Naive thymus-derived CD4-positive, alpha-beta T cell (primary cell): ENCODE data around the gene UPK3B. TPM values are rescaled to one million over a fixed set of nuclear protein-coding genes. Genes with fewer than 3 reads are reported as not detected.
"Not testable (repeated sequence)": the region's sequence is repeated elsewhere in the genome, so short reads cannot be mapped to it uniquely, and the experiment has no call there.

Experiments
- ATAC-seq: fragments of 150-1000 bp; cut with Tn5 transposase; 2 replicates; pipeline ENCODE4 v1.10.0; 2021; ENCODE audit warnings: mild to moderate bottlenecking, moderate library complexity
- CTCF ChIA-PET: fragments of 350-600 bp; sonication (Branson Sonifier 250); formaldehyde crosslinking; loops from one replicate; lab custom pipeline; 2021; ENCODE audit warnings: antibody characterized with exemption; lab: Charles Lee
- POLR2A ChIA-PET: fragments of 350-600 bp; sonication (Branson Sonifier 250); formaldehyde crosslinking; loops from one replicate; lab custom pipeline; 2021; ENCODE audit warnings: antibody characterized with exemption, inconsistent platforms; lab: Charles Lee
- DNase-seq, 9 donors: peaks; one replicate each; pipeline versions ENCODE4 v3.0.0 to v3.0.0-alpha.2; 2020 to 2022; ENCODE audit warnings: mixed read lengths in 1 of 9
- H3K27ac ChIP-seq: one replicate; pipeline ENCODE4 v1.7.0; 2013; ENCODE audit warnings: mild to moderate bottlenecking, low read depth, low read length, moderate library complexity
- H3K27me3 ChIP-seq, 2 donors: one replicate each; pipeline ENCODE4 v1.7.0; 2013; ENCODE audit warnings: low read length in 2 of 2, mild to moderate bottlenecking in 2 of 2, moderate library complexity in 2 of 2; ENCODE audit not compliant: control insufficient read depth in 2 of 2, insufficient read depth in 2 of 2
- H3K36me3 ChIP-seq, 3 experiments: 1 replicate in 2 of 3; 2 replicates in 1 of 3; pipeline ENCODE4 v1.7.0; 2013; ENCODE audit warnings: low read length in 3 of 3, mild to moderate bottlenecking in 3 of 3, moderate library complexity in 1 of 3; ENCODE audit not compliant: insufficient read depth in 3 of 3, control insufficient read depth in 2 of 3
- H3K4me1 ChIP-seq, 2 donors: one replicate each; pipeline ENCODE4 v1.7.0; 2013; ENCODE audit warnings: low read length in 2 of 2, mild to moderate bottlenecking in 2 of 2, moderate library complexity in 1 of 2; ENCODE audit not compliant: control insufficient read depth in 2 of 2, insufficient read depth in 2 of 2
- H3K4me3 ChIP-seq: 2 replicates; pipeline ENCODE4 v1.7.0; 2013; ENCODE audit warnings: mild to moderate bottlenecking, low read length
- H3K9me3 ChIP-seq, 3 experiments: 1 replicate in 2 of 3; 2 replicates in 1 of 3; pipeline ENCODE4 v1.7.0; 2013; ENCODE audit warnings: low read length in 3 of 3; ENCODE audit not compliant: control insufficient read depth in 2 of 3
- H3K27ac Mint-ChIP-seq, 9 donors: one replicate each; pipeline ENCODE4 v1.8.0; 2020 to 2022; ENCODE audit warnings: mixed read lengths in 9 of 9, mild to moderate bottlenecking in 8 of 9, moderate library complexity in 5 of 9, inconsistent platforms in 2 of 9
- H3K27me3 Mint-ChIP-seq, 5 donors: one replicate each; pipeline ENCODE4 v1.8.0; 2021 to 2022; ENCODE audit warnings: mixed read lengths in 5 of 5, mild to moderate bottlenecking in 1 of 5
- H3K36me3 Mint-ChIP-seq, 5 donors: one replicate each; pipeline ENCODE4 v1.8.0; 2020 to 2022; ENCODE audit warnings: mixed read lengths in 5 of 5, mild to moderate bottlenecking in 3 of 5, inconsistent platforms in 1 of 5
- H3K4me1 Mint-ChIP-seq, 7 donors: one replicate each; pipeline ENCODE4 v1.8.0; 2020 to 2022; ENCODE audit warnings: mixed read lengths in 7 of 7, mild to moderate bottlenecking in 3 of 7, inconsistent platforms in 1 of 7
- H3K4me3 Mint-ChIP-seq, 10 donors: one replicate each; pipeline ENCODE4 v1.8.0; 2020 to 2022; ENCODE audit warnings: mild to moderate bottlenecking in 10 of 10, mixed read lengths in 10 of 10, moderate library complexity in 6 of 10, inconsistent platforms in 2 of 10
- H3K9me3 Mint-ChIP-seq, 11 donors: one replicate each; pipeline ENCODE4 v1.8.0; 2020 to 2022; ENCODE audit warnings: mixed read lengths in 11 of 11, mild to moderate bottlenecking in 4 of 11, inconsistent platforms in 1 of 11, moderate library complexity in 1 of 11
- intact Hi-C, 2 donors: fragments of 100-400 bp; cut with micrococcal nuclease; formaldehyde crosslinking; loops; one replicate each; pipeline ENCODE4 v1.15.1; 2023
- polyA plus RNA-seq, 2 donors: library from polyadenylated mRNA; unstranded; fragments of 300-500 nt; fragmentation: Illumina TruSeq; gene quantifications; one replicate each; pipeline ENCODE4 v1.2.3, GENCODE V29; 2021
- total RNA-seq, 6 experiments: library from RNA in 5 of 6; stranded (reverse) in 5 of 6; gene quantifications; 1 replicate in 5 of 6; 2 replicates in 1 of 6; pipeline ENCODE4 v1.2.3 and lab custom pipeline; 2021 to 2026

The UPK3B gene
- total and polyA plus RNA-seq, 7 experiments from 2014 or later = 2.6 to 7.3 (median 5.2) TPM; not detected in 2

DNA sequence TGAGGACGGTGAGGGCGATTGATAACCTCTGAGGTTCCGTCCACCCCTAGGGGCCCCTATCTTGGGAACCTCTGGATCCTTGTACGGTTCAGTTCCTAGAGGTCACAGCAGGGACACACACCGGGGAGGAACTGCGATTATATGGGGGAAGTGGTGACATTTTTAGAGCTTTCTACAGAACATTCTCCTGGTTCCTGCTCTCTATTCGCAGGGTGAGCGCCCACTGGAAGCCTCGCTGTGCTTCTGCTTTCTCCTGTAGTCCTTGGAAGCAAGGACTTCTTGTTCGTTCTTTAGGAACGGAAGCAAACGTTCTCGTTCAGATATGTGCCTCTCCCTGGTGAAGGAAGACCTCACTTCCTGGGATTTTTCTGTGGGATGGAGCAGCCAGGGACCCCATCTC, 22.4 kb upstream of the UPK3B start:
- H3K4me1 ChIP-seq, DNase-seq, H3K27ac ChIP-seq, CTCF ChIA-PET, H3K27me3 Mint-ChIP-seq, H3K36me3 Mint-ChIP-seq, H3K4me3 Mint-ChIP-seq, H3K4me3 ChIP-seq, H3K9me3 Mint-ChIP-seq, H3K27me3 ChIP-seq, H3K27ac Mint-ChIP-seq, H3K9me3 ChIP-seq, intact Hi-C loops, H3K36me3 ChIP-seq, ATAC-seq, POLR2A ChIA-PET, H3K4me1 Mint-ChIP-seq: not testable (repeated sequence)

DNA sequence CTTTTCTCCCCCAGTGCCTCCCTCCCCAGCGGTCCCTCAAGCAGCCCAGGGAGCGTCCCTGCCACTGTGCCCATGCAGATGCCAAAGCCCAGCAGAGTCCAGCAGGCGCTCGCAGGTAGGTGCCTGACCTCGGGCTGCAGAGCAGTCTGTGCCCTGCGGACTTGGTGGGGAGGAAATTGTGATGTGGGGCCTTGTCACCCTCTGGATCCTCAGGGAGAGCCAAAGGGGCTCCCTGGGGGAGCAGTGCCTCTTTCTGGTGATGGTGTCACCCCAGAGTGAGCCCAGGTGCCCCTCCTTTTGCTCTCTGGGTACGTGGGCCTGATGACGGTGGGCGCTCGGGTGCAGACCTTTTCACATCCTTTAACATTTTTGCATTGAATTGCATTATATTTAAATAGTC, 18.2 kb upstream of the UPK3B start:
- H3K27ac Mint-ChIP-seq, H3K4me3 ChIP-seq, H3K36me3 ChIP-seq, H3K27me3 Mint-ChIP-seq, H3K9me3 ChIP-seq, DNase-seq, H3K9me3 Mint-ChIP-seq, POLR2A ChIA-PET, CTCF ChIA-PET, intact Hi-C loops, ATAC-seq, H3K4me1 ChIP-seq, H3K27me3 ChIP-seq, H3K36me3 Mint-ChIP-seq, H3K4me1 Mint-ChIP-seq, H3K4me3 Mint-ChIP-seq, H3K27ac ChIP-seq: not testable (repeated sequence)

DNA sequence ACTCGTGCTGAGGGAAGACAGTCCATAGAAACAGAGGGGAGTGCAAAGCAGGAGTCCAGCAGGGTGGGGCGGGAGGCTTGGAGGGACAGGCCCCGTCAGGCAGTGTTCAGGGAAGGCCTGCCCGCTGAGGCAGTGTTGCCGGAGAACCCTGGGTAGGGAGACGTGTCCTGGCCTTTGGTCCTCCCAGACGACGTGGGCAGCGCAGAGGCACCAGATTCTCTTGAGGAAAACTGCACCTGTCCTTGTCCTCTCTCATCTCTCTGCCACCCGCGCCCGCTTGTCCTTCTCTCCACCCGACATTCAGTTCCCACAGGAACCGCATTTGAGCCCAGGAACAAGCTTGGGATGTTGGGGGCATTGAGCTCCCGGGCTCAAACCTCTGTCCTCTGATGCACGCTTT, 14.6 kb upstream of the UPK3B start:
- not testable (repeated sequence) for H3K4me1 Mint-ChIP-seq, ATAC-seq

DNA sequence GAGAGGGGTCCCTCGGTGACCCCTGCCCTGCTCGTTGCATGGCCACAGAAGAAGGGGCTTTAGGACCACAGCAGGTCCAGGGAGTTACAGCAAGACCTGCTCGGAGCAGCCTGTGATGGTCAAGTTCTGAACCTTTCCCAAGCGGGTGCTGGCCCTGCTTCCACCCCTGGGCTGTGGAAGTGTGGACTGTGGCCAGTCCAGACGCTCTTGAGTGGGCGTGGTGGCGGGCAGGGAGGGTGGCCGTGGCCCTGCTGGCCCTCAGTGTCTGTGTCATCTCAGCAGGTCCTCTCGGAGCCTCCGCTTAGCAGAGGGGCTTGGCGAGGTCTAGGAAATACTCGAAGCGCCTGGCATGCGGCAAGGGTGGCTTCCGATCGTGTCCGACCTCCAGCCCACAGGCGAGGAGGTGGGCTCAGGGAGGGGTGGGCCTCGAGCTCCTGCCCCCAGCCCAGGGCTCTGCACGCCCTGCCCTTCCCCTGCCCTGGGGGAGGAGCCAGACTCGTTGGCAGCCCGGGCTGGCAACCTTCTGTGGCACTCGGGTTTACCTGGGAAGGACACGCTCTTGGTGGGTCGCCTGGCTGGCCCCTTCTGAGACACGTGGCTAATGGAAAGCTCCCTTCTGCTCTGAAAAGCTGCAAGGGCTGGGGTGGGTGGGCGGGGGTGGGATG, 12.3 kb upstream of the UPK3B start:
- H3K9me3 Mint-ChIP-seq, POLR2A ChIA-PET, H3K27ac ChIP-seq, H3K4me1 ChIP-seq, CTCF ChIA-PET, DNase-seq, H3K36me3 ChIP-seq, H3K9me3 ChIP-seq, ATAC-seq, H3K27me3 Mint-ChIP-seq, H3K27ac Mint-ChIP-seq, H3K4me3 Mint-ChIP-seq, H3K4me1 Mint-ChIP-seq, H3K4me3 ChIP-seq, H3K36me3 Mint-ChIP-seq, intact Hi-C loops, H3K27me3 ChIP-seq: not testable (repeated sequence)

More for the DNA sequence above, 14.6 kb upstream of the UPK3B start:
- intact Hi-C loops, H3K4me1 ChIP-seq, H3K9me3 ChIP-seq, DNase-seq, H3K27me3 ChIP-seq, H3K4me3 ChIP-seq, H3K36me3 Mint-ChIP-seq, H3K4me3 Mint-ChIP-seq, H3K27me3 Mint-ChIP-seq, CTCF ChIA-PET, H3K36me3 ChIP-seq, POLR2A ChIA-PET, H3K27ac Mint-ChIP-seq, H3K27ac ChIP-seq, H3K9me3 Mint-ChIP-seq: not testable (repeated sequence)

DNA sequence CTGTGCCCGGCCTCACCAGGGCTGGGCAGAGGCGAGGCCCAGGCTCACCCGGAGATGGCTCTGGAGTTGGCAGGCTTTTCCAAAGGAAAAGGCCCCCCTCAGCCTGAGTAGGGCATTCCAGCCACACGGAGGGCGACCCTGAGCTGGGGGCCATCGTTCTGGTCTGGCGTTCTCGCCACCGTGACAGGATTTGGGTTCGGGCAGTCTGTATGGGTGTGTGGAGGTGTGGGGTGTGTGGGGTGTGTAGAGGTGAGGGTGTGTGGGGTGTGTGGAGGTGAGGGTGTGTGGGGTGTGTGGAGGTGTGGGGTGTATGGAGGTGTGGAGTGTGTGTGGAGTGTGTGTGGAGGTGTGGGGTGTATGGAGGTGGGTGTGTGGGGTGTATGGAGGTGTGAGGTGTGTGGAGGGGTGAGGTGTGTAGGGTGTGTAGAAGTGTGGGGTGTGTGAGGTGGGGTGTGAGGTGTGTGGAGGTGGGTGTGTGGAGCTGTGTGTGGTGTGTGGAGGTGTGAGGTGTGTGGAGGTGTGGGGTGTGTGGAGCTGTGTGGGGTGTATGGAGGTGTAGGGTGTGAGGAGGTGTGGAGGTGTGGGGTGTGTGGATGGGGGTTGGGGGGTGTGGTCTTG, 11.7 kb upstream of the UPK3B start:
- ATAC-seq, H3K36me3 ChIP-seq, POLR2A ChIA-PET, intact Hi-C loops, H3K4me1 ChIP-seq, H3K27ac Mint-ChIP-seq, H3K27ac ChIP-seq, CTCF ChIA-PET, H3K9me3 Mint-ChIP-seq, H3K27me3 ChIP-seq, H3K4me3 ChIP-seq, H3K36me3 Mint-ChIP-seq, H3K4me1 Mint-ChIP-seq, DNase-seq, H3K9me3 ChIP-seq, H3K27me3 Mint-ChIP-seq, H3K4me3 Mint-ChIP-seq: not testable (repeated sequence)

DNA sequence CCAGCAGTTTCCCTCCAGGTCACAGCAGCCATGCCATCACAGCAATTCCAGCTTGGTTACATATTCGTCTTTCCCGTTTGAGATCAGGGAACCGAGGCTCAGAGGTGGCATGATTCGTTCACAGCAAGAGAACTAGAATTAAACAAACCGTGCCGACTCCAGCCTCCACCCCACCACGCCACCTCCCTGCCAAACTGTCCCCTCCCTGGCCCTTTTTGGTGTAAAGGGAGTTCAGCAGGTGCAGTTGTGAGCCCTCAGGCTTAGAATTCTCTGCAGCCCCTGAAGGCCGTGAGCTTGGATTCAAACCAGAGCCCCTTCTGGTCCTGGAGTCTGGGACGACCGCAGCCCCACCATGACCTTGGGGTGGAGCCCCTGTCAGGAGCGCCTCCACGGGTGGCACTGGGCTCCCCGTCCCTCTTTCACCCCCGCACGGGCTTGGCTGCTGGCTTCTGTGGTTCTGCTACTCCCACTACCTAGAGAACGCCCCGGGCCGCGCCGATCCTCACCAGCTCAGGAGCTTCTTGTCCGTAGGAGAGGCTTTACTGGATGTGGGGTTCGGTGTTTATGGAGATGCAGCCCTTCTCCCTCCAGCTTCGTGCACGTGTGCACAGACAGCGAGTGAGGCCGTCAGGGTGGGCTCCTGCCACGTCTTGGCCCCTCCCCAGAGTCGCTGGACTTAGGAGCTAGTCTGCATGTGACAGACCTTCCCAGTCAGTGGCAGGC, 11.0 kb upstream of the UPK3B start:
- H3K4me1 ChIP-seq, H3K9me3 Mint-ChIP-seq, H3K4me1 Mint-ChIP-seq, H3K4me3 ChIP-seq, DNase-seq, H3K36me3 Mint-ChIP-seq, H3K27ac ChIP-seq, POLR2A ChIA-PET, H3K27me3 ChIP-seq, H3K36me3 ChIP-seq, H3K27me3 Mint-ChIP-seq, CTCF ChIA-PET, intact Hi-C loops, H3K9me3 ChIP-seq: not testable (repeated sequence)
- peak overlapping the region in 1 of 10 donors; percentile 29 for H3K4me3 Mint-ChIP-seq
- H3K27ac Mint-ChIP-seq = peak overlapping the region in 1 of 9 donors; percentile 31
- peak; percentile 14 for ATAC-seq

DNA sequence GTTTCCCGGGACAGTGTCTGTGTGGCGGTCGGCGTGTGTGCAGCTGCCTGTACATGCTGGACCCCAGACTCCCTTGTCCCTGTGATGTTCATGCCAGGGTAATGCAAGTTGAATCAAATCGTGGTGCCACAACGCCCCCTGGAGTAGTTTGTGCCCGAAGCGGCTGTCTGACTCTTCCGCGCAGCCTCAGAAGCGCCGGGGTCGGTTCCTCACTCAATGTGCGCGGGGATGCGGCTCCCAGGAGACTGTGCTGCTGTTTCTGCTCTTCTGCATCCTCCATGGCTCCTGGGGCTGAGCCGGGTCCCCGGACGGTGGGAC, 10.5 kb upstream of the UPK3B start:
- intact Hi-C loops, H3K4me3 ChIP-seq, H3K27me3 Mint-ChIP-seq, H3K4me1 ChIP-seq, H3K36me3 ChIP-seq, H3K27ac Mint-ChIP-seq, H3K9me3 Mint-ChIP-seq, H3K4me1 Mint-ChIP-seq, POLR2A ChIA-PET, H3K27ac ChIP-seq, CTCF ChIA-PET, H3K36me3 Mint-ChIP-seq, H3K9me3 ChIP-seq, H3K27me3 ChIP-seq: not testable (repeated sequence)
- H3K4me3 Mint-ChIP-seq = peak overlapping the region in 1 of 10 donors; percentile 29
- DNase-seq = peak in 1 of 9 donors; percentile 19
- ATAC-seq = peak; percentile 57
